ENCODE measurements around the gene PRSS12.

DNA sequence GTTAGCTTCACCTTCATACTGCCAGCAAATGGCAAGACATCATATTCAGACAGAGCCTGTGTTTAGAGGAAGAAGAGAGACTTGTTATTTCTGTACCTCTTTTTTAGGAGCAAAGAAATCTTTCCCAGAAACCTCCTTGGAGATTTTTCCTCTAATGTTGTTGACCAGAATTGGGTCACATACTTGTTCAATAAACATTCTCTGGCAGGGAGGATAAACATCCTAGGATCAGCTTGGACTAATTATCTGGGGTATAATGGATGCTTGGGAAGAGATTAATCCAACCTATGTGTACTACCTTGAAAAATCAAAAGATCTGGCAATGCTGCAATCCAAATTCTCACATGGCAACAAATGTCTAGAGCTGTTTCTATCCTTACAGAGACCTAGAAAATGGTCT lies 8.4 kb upstream of the PRSS12 start:
- TF ChIP-seq ZNF274 (IDR thresholded peaks at IDR 0.05; ENCODE audit: low read depth, low read length) (no peak), YY1 (IDR thresholded peaks at IDR 0.05; ENCODE audit: insufficient read depth, insufficient read length) (no peak), SUZ12 (IDR thresholded peaks at IDR 0.05; ENCODE audit: extremely low read depth, insufficient read depth, insufficient read length) (no peak)
